GM19035 (cell line): Measurements from ENCODE around the gene SNX2.
"Not testable (repeated sequence)": the region's sequence is repeated elsewhere in the genome, so short reads cannot be mapped to it uniquely, and the experiment has no call there.

ENCODE experiments used
- ATAC-seq: cut with Tn5 transposase; IDR thresholded peaks from one replicate; pipeline ENCODE4 v1.9.1; 2021; ENCODE audit not compliant: unreplicated experiment

SNX2 gene, protein sequence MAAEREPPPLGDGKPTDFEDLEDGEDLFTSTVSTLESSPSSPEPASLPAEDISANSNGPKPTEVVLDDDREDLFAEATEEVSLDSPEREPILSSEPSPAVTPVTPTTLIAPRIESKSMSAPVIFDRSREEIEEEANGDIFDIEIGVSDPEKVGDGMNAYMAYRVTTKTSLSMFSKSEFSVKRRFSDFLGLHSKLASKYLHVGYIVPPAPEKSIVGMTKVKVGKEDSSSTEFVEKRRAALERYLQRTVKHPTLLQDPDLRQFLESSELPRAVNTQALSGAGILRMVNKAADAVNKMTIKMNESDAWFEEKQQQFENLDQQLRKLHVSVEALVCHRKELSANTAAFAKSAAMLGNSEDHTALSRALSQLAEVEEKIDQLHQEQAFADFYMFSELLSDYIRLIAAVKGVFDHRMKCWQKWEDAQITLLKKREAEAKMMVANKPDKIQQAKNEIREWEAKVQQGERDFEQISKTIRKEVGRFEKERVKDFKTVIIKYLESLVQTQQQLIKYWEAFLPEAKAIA

GRCh38 chr5:122774861-122775549, at the start of gene SNX2:
Gene SNX2 (plus strand): TSS chr5:122775080. CDS start chr5:122775104, 24 bp downstream.
- peak; percentile 88 for ATAC-seq

- ATAC-seq, result peak; percentile 45
Measured at GRCh38 chr5:122727112-122727541, 47.8 kb upstream of the SNX2 start.

GRCh38 chr5:122730037-122730436, 44.8 kb upstream of the SNX2 start:
- no peak for ATAC-seq

DNA sequence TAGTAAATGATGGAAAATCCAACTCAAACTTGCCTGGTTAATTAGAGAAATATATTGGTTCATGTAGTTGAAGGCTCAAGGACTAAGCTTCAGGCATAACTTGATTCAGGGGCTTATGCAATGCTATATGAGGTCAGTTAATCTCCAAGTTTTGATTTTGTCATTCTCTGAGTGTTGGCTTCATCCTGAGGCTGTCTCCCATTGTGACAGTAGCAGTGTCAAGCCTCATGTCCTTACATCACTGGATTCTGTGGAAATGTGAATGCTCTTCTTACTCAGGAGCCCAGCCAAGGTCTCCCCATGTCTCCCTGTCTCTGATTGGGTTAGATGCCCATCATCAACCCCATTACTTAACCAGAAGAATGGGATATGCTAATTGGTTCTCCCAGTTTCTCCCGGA, 44.4 kb upstream of the SNX2 start:
- ATAC-seq, result no peak

- ATAC-seq, result no peak
Measured at GRCh38 chr5:122736086-122736845, 38.6 kb upstream of the SNX2 start.

- ATAC-seq, result no peak
Measured at GRCh38 chr5:122738088-122738487, 36.8 kb upstream of the SNX2 start.

GRCh38 chr5:122741681-122742080, 33.2 kb upstream of the SNX2 start:
- ATAC-seq, result no peak

DNA sequence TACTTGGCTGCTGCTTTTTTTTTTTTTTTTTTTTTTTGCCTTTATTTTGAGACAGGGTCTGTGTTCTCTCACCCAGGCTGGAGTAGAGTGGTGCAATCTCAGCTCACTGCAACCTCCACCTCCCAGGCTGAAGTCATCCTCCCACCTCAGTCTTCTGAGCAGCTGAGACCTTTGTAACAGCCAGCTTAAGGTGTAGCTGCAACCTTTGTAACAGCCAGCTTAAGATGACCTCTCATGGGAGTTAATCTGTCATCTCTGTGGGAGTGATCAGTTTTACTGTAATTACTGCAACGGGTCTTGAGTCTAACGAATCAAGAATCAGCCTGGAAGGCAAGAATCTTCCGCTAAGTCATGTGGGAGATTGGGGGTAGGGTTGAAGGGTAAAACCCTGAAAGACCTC, 31.6 kb upstream of the SNX2 start:
- no peak for ATAC-seq

GRCh38 chr5:122745597-122745996, 29.3 kb upstream of the SNX2 start:
- ATAC-seq, result no peak

DNA sequence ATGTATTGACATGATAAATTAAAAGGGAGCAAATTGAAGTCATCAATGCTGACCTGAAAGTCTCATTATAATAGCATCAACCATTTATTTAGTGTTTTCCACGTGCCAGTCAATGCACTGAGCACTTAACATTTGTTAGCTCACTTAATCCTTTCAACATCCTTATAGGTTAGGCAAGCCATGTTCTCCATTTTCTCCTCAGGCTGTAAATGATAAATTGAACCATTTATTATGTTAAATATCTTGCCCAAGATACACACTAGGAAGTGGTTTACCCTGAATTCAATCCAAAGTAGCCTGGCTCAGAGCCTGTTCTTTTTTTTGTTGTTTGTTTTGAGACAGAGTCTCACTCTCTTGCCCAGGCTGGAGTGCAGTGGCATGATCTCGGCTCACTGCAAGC, 25.0 kb upstream of the SNX2 start:
- ATAC-seq, result no peak

DNA sequence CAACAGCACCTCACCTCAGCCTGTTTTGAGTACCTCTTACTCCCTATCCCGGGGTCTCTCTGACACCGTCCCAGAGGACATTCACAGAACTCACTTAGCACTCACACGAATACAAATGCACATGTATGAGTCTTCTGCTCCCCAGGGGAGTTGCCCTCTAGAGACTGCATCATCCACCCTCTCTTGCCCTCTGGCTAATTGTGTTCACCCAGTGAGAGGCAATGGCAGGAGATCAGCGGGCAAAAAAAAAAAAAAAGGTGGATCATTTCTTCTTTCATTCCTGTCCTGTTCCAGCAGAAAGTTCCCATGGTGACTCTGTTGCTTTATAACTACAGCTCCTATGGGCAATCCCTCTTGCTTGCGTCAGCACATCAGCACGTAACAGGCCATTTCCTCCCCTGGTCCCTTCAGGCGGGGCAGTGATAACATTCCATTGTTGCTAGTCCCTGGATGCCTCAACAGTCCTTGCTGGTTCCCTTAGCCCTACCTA, 23.5 kb upstream of the SNX2 start:
- ATAC-seq, result no peak

DNA sequence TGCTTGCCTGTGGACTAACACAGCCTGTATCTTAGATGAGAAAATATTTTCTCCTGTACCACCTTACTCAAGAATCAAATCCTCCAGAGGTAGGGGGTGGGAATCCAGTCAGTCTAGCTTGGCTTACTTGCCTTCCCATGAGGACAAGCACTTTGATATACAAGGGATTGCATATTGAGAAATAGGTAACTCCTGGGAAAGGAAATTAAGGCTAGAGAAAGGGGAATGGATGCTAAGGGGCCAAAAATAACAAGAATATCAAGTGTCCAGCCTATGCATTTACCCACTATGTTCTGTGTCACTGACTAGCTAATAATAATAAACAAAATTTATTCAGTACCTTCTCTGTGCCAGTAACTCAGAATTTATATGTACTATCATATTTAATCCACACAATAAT, 21.4 kb upstream of the SNX2 start:
- ATAC-seq, result no peak

DNA sequence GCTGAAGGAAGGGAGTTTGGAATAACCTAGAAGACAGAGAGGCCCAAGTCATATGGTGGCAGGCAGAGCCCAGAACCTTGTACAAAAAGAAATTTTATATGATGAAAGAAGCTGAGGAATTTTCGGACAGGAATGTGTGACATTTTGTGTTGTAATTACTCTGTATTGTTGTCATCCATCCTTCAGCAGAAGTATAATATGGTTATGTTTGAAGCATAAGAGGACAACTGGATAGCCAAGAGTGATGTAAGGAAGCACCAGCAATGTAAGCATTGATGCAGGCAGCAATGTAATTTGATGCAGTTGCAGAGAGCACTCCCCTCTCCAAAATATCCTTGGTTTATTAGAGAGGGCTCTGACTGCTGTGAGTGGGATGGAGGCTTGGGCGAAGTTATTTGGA, 19.1 kb upstream of the SNX2 start:
- no peak for ATAC-seq

- peak; percentile 80 for ATAC-seq
Measured at GRCh38 chr5:122756264-122756911, 18.5 kb upstream of the SNX2 start.

GRCh38 chr5:122757285-122757684, 17.6 kb upstream of the SNX2 start:
- no peak for ATAC-seq

DNA sequence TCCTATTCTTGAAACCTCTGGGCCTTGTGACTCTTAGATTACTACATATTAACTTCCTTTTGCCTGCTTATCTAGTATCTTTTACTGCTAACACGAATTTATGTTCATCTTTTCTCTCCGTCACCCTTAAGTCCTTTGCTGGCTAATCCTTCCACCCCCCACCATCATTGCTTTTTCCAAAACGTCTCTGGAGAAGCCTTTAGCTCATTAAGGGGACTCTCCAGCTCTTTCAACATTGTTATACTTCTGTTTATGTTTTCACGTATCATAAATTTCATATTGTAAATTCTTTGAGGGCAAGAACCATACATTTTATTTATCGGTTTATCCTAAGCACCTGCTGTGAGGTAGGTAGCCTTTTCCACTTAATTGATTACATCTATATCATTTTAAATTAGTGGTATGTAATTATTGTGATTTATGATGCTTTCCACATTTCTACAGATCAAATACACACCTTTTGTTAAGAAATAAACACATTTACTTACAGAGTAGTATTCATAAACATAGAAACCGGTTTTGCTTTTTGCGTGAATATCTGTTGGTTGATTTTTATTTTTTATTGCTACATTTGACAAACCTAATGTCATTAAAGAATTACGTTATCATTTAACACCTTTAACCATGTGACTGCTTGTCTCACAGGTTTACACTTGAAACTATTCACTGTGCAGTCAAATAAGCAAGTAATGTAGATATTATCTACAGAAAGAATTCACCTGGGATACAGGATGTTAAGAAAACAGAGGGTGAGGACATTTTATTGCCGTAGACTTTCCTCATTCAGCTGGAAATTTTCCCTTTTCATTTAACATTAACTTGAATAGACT, 15.4 kb upstream of the SNX2 start:
- ATAC-seq, result no peak

- no peak for ATAC-seq
Measured at GRCh38 chr5:122760236-122760635, 14.6 kb upstream of the SNX2 start.

DNA sequence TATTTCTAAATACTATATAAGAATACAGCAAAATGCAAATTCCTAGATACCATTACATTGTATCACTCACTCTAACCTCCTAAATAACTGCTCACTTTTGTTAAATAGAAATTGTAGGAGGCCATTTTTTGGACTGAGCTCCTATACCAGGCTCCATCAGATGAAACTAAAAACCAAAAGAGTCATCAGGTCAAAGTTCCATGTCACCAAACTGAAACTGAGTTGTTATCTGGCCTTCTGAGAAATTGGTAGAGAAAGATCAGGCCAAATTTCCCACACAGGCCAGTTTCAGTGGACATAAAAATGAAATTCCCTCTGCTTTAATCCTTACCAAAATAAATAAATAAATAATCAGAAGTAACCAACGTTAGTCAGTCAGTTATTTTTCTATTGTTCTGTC, 13.8 kb upstream of the SNX2 start:
- no peak for ATAC-seq

- not testable (repeated sequence) for ATAC-seq
Measured at GRCh38 chr5:122761896-122762295, 13.0 kb upstream of the SNX2 start.

GRCh38 chr5:122766130-122766529, 8.8 kb upstream of the SNX2 start:
- no peak for ATAC-seq
